ENCODE data around the gene TDP2. TPM values are rescaled to one million over a fixed set of nuclear protein-coding genes. Genes with fewer than 3 reads are reported as not detected.

The TDP2 gene
- polyA plus RNA-seq, 1 donor from 2014 or later, result 49.0 TPM

GRCh38 chr6:24667378-24667803, 692 bp upstream of the TDP2 start:
- TF ChIP-seq RAD21 (conservative IDR thresholded peaks at IDR 0.05) (no peak), POLR2AphosphoS5 (IDR thresholded peaks at IDR 0.05) (no peak), EZH2 (IDR thresholded peaks at IDR 0.05; ENCODE audit: borderline replicate concordance, insufficient read depth, low read length, poor library complexity, severe bottlenecking) (no peak), MXI1 (conservative IDR thresholded peaks at IDR 0.05; ENCODE audit: poor library complexity, severe bottlenecking) (no peak), REST (IDR thresholded peaks at IDR 0.05; ENCODE audit: borderline replicate concordance) (no peak), CTCF (IDR thresholded peaks at IDR 0.05; ENCODE audit: poor library complexity, severe bottlenecking) (no peak), TAF1 (IDR thresholded peaks at IDR 0.05; ENCODE audit: low read depth) (no peak), EP300 (conservative IDR thresholded peaks at IDR 0.05; ENCODE audit: poor library complexity, severe bottlenecking) (no peak), SMC3 (conservative IDR thresholded peaks at IDR 0.05; ENCODE audit: poor library complexity) (no peak)
- Histone ChIP-seq H3K79me2 (replicated peaks; ENCODE audit: insufficient read depth, low read length) (peaks cover 25% of the 10 kb centered on the region), H3K9ac (ENCODE audit: low read length) (peak overlapping the region; percentile 60)

GRCh38 chr6:24666097-24666640, 530 bp downstream of the TDP2 start:
- Histone ChIP-seq H4K20me1 (ENCODE audit: insufficient read depth) (no peaks in the 10 kb centered on the region), H3F3A (ENCODE audit: insufficient read depth, low read length, poor library complexity, severe bottlenecking) (peaks cover 8% of the 10 kb centered on the region), H3K79me2 (replicated peaks; ENCODE audit: insufficient read depth, low read length) (peaks cover 25% of the 10 kb centered on the region), H3K9me2 (ENCODE audit: insufficient read depth, low read length) (no peaks in the 10 kb centered on the region), H3K27me3 (ENCODE audit: insufficient read depth, low read depth, low read length) (no peaks in the 10 kb centered on the region), H3K4me2 (ENCODE audit: low read length) (peak overlapping the region; percentile 87), H3K9me3 (ENCODE audit: low read length) (no peaks in the 10 kb centered on the region), H2AFZ (ENCODE audit: low read depth, low read length) (peak overlapping the region; percentile 81), H3K4me3 (ENCODE audit: low read length) (peak overlapping the region; percentile 76), H3K27ac (ENCODE audit: low read length) (peak overlapping the region; percentile 95), H3K36me3 (ENCODE audit: insufficient read depth, low read length) (peaks cover 9% of the 10 kb centered on the region), H3K9ac (ENCODE audit: low read length) (peak overlapping the region; percentile 93)
- TF ChIP-seq RAD21 (conservative IDR thresholded peaks at IDR 0.05) (no peak), SMC3 (conservative IDR thresholded peaks at IDR 0.05; ENCODE audit: poor library complexity) (peak; percentile 28), POLR2AphosphoS5 (IDR thresholded peaks at IDR 0.05) (no peak), CTCF (IDR thresholded peaks at IDR 0.05; ENCODE audit: poor library complexity, severe bottlenecking) (no peak), TAF1 (IDR thresholded peaks at IDR 0.05; ENCODE audit: low read depth) (peak; percentile 37), EZH2 (IDR thresholded peaks at IDR 0.05; ENCODE audit: borderline replicate concordance, insufficient read depth, low read length, poor library complexity, severe bottlenecking) (no peak)

More at GRCh38 chr6:24667378-24667803, 692 bp upstream of the TDP2 start:
- Histone ChIP-seq H2AFZ (ENCODE audit: low read depth, low read length) (peak overlapping the region; percentile 71), H3K4me3 (ENCODE audit: low read length) (peak overlapping the region; percentile 76), H3K27me3 (ENCODE audit: insufficient read depth, low read depth, low read length) (no peaks in the 10 kb centered on the region), H3K36me3 (ENCODE audit: insufficient read depth, low read length) (peaks cover 9% of the 10 kb centered on the region), H4K20me1 (ENCODE audit: insufficient read depth) (no peaks in the 10 kb centered on the region), H3F3A (ENCODE audit: insufficient read depth, low read length, poor library complexity, severe bottlenecking) (peaks cover 8% of the 10 kb centered on the region), H3K9me2 (ENCODE audit: insufficient read depth, low read length) (no peaks in the 10 kb centered on the region), H3K27ac (ENCODE audit: low read length) (peak overlapping the region; percentile 69), H3K9me3 (ENCODE audit: low read length) (no peaks in the 10 kb centered on the region), H3K4me2 (ENCODE audit: low read length) (peak overlapping the region; percentile 97)

Data from neural cell (in vitro differentiated cells).